ENCODE measurements around the gene ANAPC5.

The ANAPC5 gene

GRCh38 chr12:121366063-121366459, 13.8 kb upstream of the ANAPC5 start:
- DNase-seq, result no peak

GRCh38 chr12:121365416-121366062, 13.3 kb upstream of the ANAPC5 start:
- DNase-seq, result no peak

- peak in 1 of 5 experiments; percentile 11 for DNase-seq
Measured at GRCh38 chr12:121364683-121365121, 12.5 kb upstream of the ANAPC5 start.

- DNase-seq, result no peak
Measured at GRCh38 chr12:121358073-121358472, 5.9 kb upstream of the ANAPC5 start.

GRCh38 chr12:121357331-121357730, 5.1 kb upstream of the ANAPC5 start:
- no peak for DNase-seq

DNA sequence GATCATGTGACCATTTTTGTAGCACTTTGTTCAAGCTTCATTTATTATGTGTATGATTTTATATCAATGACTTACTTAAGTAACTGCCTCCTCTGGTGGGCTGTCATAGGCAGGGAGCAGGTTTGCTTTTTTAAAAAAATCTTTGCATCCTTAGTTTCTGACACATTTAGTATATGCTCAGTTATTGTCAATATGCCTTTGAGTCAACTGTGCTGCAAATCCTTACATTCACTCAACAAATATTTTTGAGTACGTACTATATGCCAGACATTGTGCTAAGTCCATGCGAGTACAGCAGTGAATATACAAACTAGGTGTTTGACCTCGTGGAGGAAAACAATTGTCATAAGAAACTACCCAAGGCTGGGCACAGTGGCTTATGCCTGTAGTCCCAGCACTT, 4.4 kb upstream of the ANAPC5 start:
- DNase-seq, result no peak

GRCh38 chr12:121355818-121356217, 3.6 kb upstream of the ANAPC5 start:
- DNase-seq, result no peak

- DNase-seq, result no peak
Measured at GRCh38 chr12:121352682-121353018, 439 bp upstream of the ANAPC5 start.

DNA sequence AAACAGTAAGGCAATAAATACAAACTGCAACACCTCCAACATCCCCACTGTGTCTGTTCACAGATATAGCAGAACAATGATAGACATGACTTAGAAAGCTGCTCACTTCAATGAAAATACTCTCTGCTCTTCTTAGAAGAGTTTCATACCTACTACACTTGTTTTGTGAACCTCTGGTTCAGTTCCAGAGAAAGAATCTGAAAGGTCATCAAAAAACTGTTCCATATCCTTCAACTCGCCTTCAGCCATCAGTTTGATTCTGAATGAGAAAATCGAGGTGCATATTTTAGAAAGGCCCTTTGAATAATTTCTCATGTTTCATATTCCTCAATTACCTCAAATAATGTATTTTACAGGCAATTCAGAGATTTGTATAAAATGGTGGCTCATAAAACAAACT, 5.5 kb downstream of the ANAPC5 start:
- no peak for DNase-seq

GRCh38 chr12:121345151-121345815, 6.9 kb downstream of the ANAPC5 start:
- DNase-seq, result no peak

GRCh38 chr12:121344506-121344905, 7.7 kb downstream of the ANAPC5 start:
- no peak for DNase-seq

DNA sequence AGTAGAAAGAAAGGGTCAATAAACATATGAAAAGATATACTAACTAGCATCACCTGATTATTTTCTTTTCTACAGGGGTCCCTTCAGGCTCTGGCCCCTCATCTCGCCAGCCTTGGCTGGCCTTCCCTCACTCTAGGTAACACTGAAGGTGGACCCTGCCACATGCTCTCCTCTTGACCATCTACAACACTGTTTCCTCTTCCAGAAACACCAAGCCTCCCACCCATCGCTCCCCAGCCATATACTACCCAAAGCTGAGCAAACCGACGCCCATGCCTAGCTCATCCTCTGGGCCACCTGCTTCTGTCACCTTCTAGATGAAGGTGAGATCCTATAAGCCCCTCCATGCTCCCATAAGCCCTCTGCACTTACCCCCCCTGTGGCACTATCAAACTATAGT, 14.8 kb downstream of the ANAPC5 start:
- no peak for DNase-seq

DNA sequence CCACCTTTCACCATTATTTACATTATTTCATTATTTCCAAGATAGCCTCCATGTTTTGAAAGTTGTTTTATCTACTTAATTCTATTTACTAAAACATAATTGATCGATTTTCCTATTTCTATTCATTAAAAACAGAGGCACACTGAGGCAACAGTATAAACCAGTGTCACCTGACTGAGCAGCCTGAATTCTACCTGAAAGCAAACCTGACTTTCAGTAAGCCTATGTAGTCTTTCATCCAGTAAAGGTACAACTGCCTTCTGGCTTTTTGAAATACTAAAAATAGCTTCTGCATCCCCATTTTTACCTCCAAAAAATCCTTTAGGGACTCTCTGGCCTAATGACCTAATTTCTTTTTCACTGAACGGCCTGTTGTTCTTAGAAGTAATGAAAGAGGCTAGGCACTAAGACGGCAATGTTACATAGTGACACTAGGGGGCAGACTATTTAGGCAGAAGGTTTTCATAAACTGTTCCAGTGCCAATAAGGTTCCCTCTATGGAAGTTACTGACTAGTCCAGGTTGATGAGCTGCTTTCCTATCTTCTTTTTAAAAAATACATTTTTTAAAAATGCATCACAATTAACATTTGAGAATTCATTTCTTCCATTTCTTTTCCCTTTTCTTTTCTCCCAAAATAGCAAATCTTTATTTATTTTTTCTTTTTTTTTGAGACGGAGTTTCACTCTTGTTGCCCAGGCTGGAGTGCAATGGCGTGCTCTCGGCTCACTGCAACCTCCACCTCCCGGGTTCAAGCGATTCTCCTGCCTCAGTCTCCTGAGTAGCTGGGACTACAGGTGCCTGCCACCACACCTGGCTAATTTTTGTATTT, 17.5 kb downstream of the ANAPC5 start:
- peak in 2 of 5 experiments; percentile 29 to 72 for DNase-seq

- DNase-seq, result no peak
Measured at GRCh38 chr12:121333747-121334146, 18.5 kb downstream of the ANAPC5 start.

DNA sequence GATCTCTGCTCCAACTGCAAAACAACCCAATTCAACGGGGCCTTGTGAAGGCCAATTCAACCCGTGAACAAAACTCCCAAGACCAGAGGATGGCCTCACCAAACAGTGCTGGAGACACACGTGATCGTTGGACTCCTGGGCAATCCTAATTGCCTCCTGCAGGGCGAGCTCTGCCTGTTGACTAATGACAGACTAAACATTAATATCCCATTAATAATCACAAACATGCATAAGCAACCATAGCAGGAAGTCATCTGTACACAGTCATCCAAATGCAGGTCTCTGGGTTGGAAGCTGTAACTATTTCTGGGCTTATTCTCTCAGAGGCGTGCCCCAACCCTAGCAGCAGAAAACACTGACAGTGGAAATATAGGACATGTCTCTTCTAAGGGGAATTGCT, 21.0 kb downstream of the ANAPC5 start:
- no peak for DNase-seq

DNA sequence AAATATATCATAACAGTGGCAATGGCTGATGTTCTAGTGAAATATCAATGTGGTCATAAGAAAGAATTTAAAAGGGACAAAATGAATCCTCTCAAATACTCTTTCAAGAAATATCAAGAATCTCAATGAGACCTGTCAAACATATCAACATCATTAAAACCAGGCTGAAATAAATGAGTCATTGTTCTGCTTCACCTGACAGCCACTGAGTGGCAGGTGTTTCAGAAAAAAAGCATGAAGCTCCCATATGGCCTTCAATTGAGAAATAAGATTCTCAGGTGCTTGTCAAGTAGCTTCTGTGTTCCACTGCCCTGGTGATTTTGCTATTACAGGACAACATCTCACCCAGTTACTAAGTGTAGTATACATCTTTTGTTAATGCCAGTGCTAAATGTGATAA, 21.5 kb downstream of the ANAPC5 start:
- DNase-seq, result no peak

DNA sequence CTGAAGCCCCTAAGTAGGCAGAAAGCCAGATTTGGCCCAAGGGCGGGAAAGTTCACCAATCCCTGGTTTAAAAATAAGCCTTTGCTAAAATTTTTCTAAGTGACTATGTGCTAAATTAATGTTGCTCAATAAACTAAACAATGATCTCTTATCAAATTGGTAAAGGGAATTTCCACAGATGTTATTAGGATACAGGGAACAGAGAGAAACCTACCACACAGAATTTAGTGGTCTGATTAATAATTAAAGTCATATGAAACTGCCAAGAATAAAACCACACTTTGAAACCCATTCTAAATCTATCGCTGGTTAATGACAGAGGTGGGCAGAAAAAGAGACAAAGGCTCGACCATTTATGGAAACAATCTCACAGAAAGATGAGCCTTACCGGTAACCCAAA, 22.0 kb downstream of the ANAPC5 start:
- DNase-seq, result no peak

- no peak for DNase-seq
Measured at GRCh38 chr12:121328620-121329019, 23.6 kb downstream of the ANAPC5 start.

- DNase-seq, result no peak
Measured at GRCh38 chr12:121326996-121327674, 25.1 kb downstream of the ANAPC5 start.

DNA sequence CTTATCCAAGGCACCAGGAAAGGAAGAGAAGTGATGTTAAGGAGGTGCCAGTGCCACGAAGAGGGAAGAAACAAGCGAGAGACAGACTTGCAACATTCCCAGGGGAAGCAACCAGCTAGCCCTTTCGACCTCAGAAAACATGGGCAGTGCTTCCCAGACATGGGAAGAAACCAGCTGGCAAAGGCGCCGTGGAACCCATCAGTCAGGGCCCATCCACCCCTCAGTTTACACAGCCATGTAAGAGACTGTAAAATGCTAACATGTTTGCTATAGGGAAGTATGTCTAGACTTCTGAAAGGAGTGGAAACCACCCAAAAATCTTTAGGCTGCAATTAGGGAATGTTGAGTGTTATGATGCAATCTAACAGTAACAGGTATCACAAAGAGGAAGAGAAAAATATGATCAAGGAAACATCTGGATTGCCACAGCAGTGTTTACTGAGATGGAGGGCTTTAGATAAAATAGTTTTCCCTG, 26.3 kb downstream of the ANAPC5 start:
- no peak for DNase-seq

DNA sequence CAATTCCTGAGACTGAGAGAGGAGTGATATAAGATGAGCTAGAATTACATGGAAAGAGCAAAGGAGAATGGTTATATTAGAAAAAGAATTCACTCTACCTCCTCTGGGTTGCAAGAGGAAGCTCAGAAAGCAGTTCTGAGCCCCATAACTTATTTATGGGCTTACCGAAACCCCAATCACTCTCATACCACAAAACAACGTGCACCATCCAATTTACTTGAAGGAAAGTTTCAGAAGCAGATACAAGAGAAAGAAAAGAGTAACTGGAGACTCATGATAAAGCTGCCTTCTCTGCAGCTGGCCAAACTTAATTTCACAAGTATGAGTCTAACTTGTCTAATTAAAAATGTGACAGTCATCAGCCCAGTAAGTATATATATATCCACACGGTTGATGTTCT, 28.3 kb downstream of the ANAPC5 start:
- DNase-seq, result no peak

DNA sequence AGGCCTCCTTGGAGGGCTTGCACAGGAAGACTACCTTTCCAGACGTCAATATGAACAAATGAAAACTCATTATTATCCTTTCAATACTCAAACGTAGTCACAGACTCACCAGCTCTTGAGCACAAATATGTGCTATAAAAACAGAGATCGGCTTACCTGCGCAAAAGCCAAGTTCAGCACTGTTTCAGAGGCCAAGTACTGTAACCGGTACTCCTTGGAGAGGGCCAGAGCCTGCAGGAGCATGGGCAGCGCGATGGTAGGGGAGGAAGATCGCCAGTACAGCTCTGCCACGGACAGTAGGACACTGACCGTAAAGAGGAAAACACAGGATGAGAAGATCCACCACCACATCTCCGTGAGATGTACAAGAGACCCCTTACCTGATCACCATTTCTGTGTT, 34.1 kb downstream of the ANAPC5 start:
- DNase-seq, result no peak

GRCh38 chr12:121314431-121314830, 37.8 kb downstream of the ANAPC5 start:
- DNase-seq, result no peak

All from T-helper 2 cell (primary cell).